Measurements from ENCODE around the gene GFI1B.

GFI1B gene

DNA sequence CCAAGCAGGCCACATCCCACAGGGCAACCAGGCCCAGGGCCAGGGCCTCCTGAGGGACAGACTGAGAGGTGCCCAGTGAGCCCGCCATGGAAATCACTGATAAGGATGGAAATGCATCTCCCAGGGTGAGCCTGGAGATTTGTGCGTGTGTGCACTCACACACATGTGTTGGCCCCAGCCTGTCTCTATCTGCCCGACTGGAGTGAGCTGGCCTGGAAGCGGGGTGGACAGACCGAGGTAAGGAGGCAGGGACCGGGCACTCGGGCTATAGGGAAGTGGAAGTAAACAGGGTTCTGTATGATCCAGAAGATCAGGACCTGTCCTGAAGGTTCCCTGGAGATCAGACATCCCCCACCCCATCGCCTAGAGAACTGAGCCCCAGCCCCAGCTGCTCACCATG is 17.4 kb downstream of the GFI1B start:
- ChIA-PET CTCF (interaction anchor here (1.0 to 1.5 kb wide), 3 partner anchors 26 to 148 kb away, joined by 3 to 6 read pairs (median 3); no protein-coding TSS in a partner anchor), POLR2A (no interaction called here)
- no peak overlapping the region for H3K4me3 ChIP-seq (ENCODE audit: low read depth, low read length)
- no peaks in the 10 kb centered on the region for H3K4me1 ChIP-seq (ENCODE audit: control insufficient read depth, insufficient read depth, low read length)
- no peaks in the 10 kb centered on the region for H3K9me3 ChIP-seq (ENCODE audit: control insufficient read depth, insufficient read depth, low read depth, low read length)
- H3K27ac ChIP-seq (ENCODE audit: extremely low read depth, low read depth, low read length), result no peak overlapping the region
- TF ChIP-seq ZNF76 (tag by site-specific recombination; IDR thresholded peaks at IDR 0.05; ENCODE audit: borderline replicate concordance, low read depth) (no peak), ZIC2 (tag by site-specific recombination; IDR thresholded peaks at IDR 0.05) (0 out of 2 replicates have a peak, but pooled peaks have one; percentile 21)
- H3K36me3 ChIP-seq (ENCODE audit: control insufficient read depth in 2 of 2, insufficient read depth in 1 of 2, low read length in 2 of 2), result no peaks in the 10 kb centered on the region

DNA sequence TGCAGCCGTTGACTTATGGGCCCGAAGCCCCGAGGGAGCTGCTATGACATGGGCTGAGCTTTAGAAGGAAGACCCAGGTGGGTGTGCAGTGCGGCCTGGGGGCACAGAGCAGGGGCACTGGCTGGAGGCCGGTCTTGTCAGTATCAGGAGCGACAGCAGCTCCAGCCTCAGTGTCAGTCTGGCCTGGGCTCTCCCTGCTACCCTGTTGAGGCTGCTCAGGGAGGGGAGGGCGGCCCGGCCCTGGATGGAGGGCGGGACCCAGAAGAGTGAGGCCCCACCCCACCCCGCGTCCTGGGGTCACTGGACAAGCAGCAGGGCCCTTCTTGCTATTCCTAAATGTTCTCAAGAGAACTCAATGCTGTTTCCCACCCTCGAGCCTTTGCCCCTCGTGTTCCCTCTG is 18.0 kb downstream of the GFI1B start:
- H3K9me3 ChIP-seq (ENCODE audit: control insufficient read depth, insufficient read depth, low read depth, low read length), result no peaks in the 10 kb centered on the region
- no peaks in the 10 kb centered on the region for H3K4me1 ChIP-seq (ENCODE audit: control insufficient read depth, insufficient read depth, low read length)
- no peaks in the 10 kb centered on the region for H3K36me3 ChIP-seq (ENCODE audit: control insufficient read depth in 2 of 2, insufficient read depth in 1 of 2, low read length in 2 of 2)
- TF ChIP-seq KLF10 (tag by site-specific recombination; IDR thresholded peaks at IDR 0.05) (no peak), ZFHX2 (tag by site-specific recombination; conservative IDR thresholded peaks at IDR 0.05) (no peak), ZNF629 (tag by site-specific recombination; IDR thresholded peaks at IDR 0.05) (no peak), ZNF621 (tag by site-specific recombination; IDR thresholded peaks at IDR 0.05) (no peak), ZNF292 (tag by site-specific recombination; IDR thresholded peaks at IDR 0.05; ENCODE audit: borderline replicate concordance, low read depth) (no peak), HOXC10 (CRISPR knock-in tag; IDR thresholded peaks at IDR 0.05) (no peak), ZNF248 (tag by site-specific recombination; IDR thresholded peaks at IDR 0.05) (no peak), ZNF366 (tag by site-specific recombination; conservative IDR thresholded peaks at IDR 0.05) (no peak), ZNF391 (tag by site-specific recombination; IDR thresholded peaks at IDR 0.05; ENCODE audit: borderline replicate concordance, low read depth) (no peak), MYNN (tag by site-specific recombination; IDR thresholded peaks at IDR 0.05; ENCODE audit: borderline replicate concordance) (no peak), ZNF558 (tag by site-specific recombination; IDR thresholded peaks at IDR 0.05) (no peak), ZNF624 (tag by site-specific recombination; IDR thresholded peaks at IDR 0.05) (no peak), ZNF426 (tag by site-specific recombination; IDR thresholded peaks at IDR 0.05) (no peak)
- TF ChIP-seq, protein P1, sequence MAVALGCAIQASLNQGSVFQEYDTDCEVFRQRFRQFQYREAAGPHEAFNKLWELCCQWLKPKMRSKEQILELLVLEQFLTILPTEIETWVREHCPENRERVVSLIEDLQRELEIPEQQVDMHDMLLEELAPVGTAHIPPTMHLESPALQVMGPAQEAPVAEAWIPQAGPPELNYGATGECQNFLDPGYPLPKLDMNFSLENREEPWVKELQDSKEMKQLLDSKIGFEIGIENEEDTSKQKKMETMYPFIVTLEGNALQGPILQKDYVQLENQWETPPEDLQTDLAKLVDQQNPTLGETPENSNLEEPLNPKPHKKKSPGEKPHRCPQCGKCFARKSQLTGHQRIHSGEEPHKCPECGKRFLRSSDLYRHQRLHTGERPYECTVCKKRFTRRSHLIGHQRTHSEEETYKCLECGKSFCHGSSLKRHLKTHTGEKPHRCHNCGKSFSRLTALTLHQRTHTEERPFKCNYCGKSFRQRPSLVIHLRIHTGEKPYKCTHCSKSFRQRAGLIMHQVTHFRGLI (tag by site-specific recombination; IDR thresholded peaks at IDR 0.05), result no peak
- TF ChIP-seq, protein P2, sequence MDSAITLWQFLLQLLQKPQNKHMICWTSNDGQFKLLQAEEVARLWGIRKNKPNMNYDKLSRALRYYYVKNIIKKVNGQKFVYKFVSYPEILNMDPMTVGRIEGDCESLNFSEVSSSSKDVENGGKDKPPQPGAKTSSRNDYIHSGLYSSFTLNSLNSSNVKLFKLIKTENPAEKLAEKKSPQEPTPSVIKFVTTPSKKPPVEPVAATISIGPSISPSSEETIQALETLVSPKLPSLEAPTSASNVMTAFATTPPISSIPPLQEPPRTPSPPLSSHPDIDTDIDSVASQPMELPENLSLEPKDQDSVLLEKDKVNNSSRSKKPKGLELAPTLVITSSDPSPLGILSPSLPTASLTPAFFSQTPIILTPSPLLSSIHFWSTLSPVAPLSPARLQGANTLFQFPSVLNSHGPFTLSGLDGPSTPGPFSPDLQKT (IDR thresholded peaks at IDR 0.05; ENCODE audit: borderline replicate concordance, low read depth, low read length), result no peak
- TF ChIP-seq, protein P3, sequence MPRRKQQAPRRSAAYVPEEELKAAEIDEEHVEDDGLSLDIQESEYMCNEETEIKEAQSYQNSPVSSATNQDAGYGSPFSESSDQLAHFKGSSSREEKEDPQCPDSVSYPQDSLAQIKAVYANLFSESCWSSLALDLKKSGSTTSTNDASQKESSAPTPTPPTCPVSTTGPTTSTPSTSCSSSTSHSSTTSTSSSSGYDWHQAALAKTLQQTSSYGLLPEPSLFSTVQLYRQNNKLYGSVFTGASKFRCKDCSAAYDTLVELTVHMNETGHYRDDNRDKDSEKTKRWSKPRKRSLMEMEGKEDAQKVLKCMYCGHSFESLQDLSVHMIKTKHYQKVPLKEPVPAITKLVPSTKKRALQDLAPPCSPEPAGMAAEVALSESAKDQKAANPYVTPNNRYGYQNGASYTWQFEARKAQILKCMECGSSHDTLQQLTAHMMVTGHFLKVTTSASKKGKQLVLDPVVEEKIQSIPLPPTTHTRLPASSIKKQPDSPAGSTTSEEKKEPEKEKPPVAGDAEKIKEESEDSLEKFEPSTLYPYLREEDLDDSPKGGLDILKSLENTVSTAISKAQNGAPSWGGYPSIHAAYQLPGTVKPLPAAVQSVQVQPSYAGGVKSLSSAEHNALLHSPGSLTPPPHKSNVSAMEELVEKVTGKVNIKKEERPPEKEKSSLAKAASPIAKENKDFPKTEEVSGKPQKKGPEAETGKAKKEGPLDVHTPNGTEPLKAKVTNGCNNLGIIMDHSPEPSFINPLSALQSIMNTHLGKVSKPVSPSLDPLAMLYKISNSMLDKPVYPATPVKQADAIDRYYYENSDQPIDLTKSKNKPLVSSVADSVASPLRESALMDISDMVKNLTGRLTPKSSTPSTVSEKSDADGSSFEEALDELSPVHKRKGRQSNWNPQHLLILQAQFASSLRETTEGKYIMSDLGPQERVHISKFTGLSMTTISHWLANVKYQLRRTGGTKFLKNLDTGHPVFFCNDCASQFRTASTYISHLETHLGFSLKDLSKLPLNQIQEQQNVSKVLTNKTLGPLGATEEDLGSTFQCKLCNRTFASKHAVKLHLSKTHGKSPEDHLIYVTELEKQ (tag by site-specific recombination; IDR thresholded peaks at IDR 0.05; ENCODE audit: borderline replicate concordance), result no peak
- TF ChIP-seq, protein P4, sequence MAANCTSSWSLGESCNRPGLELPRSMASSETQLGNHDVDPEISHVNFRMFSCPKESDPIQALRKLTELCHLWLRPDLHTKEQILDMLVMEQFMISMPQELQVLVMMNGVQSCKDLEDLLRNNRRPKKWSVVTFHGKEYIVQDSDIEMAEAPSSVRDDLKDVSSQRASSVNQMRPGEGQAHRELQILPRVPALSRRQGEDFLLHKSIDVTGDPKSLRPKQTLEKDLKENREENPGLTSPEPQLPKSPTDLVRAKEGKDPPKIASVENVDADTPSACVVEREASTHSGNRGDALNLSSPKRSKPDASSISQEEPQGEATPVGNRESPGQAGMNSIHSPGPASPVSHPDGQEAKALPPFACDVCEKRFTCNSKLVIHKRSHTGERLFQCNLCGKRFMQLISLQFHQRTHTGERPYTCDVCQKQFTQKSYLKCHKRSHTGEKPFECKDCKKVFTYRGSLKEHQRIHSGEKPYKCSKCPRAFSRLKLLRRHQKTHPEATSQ (tag by site-specific recombination; IDR thresholded peaks at IDR 0.05), result no peak
- ChIA-PET POLR2A (no interaction called here), CTCF (interaction anchor here (1.0 to 1.2 kb wide), 3 partner anchors 26 to 148 kb away, joined by 3 to 6 read pairs (median 3); no protein-coding TSS in a partner anchor)
- no peak overlapping the region for H3K27ac ChIP-seq (ENCODE audit: extremely low read depth, low read depth, low read length)
- H3K4me3 ChIP-seq (ENCODE audit: low read depth, low read length), result no peak overlapping the region
